COLO668 (cell line): Measurements from ENCODE around the gene GPR137C.

Source experiments
- DNase-seq: peaks from one replicate; lab custom pipeline; 2025; ENCODE audit not compliant: unreplicated experiment; lab: John Stamatoyannopoulos, UW

GPR137C gene

DNA sequence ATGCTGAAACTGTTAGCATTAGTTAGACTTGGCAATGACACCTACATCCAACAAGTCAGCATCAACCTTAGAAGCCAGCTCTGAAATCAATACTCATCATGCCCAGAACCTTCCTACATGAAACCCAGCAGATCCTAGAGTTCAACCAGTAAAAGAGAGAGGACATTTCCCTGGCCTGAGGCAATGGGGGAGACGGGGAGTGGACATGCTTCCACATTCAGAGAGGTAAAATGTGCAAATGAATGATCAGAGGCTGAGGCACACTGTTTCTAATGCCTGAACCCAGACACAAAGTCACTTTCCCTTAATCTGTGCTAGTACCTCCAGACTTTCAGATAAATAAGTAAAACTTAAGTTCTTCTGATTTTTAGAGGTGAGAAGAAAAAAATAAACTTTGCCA is 108.2 kb downstream of the GPR137C start:
- no peak for DNase-seq

DNA sequence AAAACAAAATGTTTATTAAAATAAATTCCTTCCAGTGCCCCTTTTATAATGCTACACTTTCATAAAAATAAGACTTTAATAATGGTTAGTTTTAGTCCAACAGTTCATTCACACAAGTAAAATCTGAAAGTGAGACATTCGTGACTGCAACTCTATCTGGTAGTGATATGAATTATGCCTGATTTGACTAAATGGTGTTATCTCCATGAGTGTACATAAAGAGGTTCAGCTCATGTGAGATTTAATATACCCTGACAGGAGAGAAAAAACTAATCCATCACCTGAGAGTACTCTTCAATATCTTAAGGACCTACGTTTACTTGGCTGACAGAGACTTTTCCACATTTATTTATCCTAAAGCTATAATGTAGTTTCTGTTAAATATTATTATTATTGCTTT is 108.7 kb downstream of the GPR137C start:
- DNase-seq = no peak

DNA sequence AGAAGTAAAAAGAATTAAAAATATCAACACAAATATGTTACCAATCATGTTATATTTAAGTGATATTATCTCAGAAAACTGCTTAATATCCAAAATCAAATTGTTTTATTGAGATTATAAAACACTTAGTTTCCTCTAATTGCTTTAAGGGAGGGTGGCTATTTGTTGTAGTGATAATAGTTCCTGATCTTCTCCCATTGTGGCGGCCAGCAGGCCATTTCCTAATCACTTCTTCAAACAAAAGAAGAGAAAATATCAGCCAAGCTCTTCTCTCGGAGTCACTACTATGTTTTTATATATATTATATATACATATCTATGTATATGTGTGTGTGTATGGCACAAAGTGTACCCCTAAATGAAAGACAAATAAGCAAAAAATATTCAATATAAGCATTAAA is 111.2 kb downstream of the GPR137C start:
- DNase-seq = no peak

DNA sequence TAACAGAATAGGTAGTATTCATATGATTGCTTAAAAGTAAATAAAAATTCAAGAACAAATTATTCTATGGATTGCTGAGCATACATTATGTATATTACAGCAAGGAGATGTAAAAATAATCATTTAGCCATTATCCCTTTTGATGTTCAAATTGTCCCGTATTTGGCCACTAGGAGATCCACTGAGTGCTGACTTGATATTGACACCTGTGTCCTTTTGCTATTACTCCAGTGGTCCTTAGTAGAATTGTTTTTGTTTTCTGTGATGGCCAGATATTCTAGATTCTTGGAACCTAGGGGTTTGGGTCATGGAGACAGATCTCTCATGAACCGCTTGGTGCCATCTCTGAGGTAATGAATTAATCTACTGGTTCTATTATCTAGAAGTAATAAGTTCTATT is 126.0 kb downstream of the GPR137C start:
- DNase-seq = no peak

DNA sequence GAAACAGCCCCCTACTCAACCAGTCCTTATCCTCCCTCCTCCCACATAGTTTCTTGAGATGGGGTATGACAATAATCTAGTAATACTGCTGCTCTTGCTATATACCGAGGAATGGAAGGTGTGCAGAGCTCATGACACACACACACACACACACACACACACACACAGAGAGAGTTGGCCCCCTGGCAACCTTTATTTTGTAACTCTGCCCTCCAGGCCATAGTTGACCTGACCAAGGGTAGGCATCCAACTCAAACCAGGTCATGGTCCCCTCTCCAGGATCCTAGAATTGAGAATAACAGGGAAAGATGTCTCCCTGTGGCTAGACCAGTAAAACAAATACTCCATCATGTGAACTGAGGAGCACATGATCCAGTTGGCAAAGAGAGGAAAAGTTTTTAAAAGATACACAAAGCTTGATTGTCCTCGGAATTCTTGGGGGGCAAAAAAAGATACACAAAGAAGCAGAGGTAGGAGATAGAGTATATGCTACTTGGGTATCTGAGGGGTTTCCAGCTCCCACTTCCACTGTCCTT is 131.4 kb downstream of the GPR137C start:
- DNase-seq = no peak

DNA sequence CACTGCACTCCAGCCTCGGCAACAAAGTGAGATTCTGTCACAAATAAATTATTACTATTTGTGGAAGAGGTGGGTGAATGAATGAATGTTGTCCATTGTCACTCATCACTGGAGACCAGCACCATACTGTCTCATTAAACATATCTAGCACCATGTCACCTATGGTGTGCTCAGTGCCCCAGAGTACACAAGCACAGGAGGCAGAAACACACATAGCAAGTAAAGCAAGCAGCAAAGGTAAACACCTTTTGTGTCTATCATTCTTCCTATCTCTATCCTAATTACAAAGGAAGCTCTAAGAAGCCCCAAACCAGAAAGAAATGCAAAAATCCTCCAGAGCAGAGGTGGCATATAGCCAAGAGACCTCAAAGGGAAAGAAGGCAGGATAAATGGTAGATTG is 133.5 kb downstream of the GPR137C start:
- no peak for DNase-seq
